KG1 (cell line): ENCODE results near the gene WWTR1.

Experiments used
- DNase-seq: peaks from one replicate; lab custom pipeline; 2025; lab: John Stamatoyannopoulos, UW

The WWTR1 gene

GRCh38 chr3:149567381-149567780, 90.4 kb downstream of the WWTR1 start:
- DNase-seq: no peak

GRCh38 chr3:149566292-149566975, 91.4 kb downstream of the WWTR1 start:
- no peak for DNase-seq

- no peak for DNase-seq
These were observed 93.7 kb downstream of the WWTR1 start for GRCh38 chr3:149564079-149564478.

- no peak for DNase-seq
These were observed 94.7 kb downstream of the WWTR1 start for GRCh38 chr3:149563114-149563513.

GRCh38 chr3:149560617-149561016, 97.2 kb downstream of the WWTR1 start:
- no peak for DNase-seq

- no peak for DNase-seq
These were observed 97.8 kb downstream of the WWTR1 start for GRCh38 chr3:149560001-149560400.

- DNase-seq: no peak
These were observed 98.3 kb downstream of the WWTR1 start for GRCh38 chr3:149559525-149559924.

- no peak for DNase-seq
These were observed 101.9 kb downstream of the WWTR1 start for GRCh38 chr3:149555927-149556326.

- no peak for DNase-seq
These were observed 103.0 kb downstream of the WWTR1 start for GRCh38 chr3:149554826-149555225.

- no peak for DNase-seq
These were observed 103.9 kb downstream of the WWTR1 start for GRCh38 chr3:149553781-149554451.

- DNase-seq: no peak
These were observed 105.1 kb downstream of the WWTR1 start for GRCh38 chr3:149552700-149553099.

GRCh38 chr3:149551500-149551899, 106.3 kb downstream of the WWTR1 start:
- DNase-seq: no peak

GRCh38 chr3:149548669-149549065, 109.2 kb downstream of the WWTR1 start:
- no peak for DNase-seq

GRCh38 chr3:149547954-149548668, 109.7 kb downstream of the WWTR1 start:
- DNase-seq: no peak

- no peak for DNase-seq
These were observed 110.4 kb downstream of the WWTR1 start for GRCh38 chr3:149547413-149547812.

GRCh38 chr3:149545049-149545448, 112.8 kb downstream of the WWTR1 start:
- no peak for DNase-seq

- DNase-seq: no peak
These were observed 115.2 kb downstream of the WWTR1 start for GRCh38 chr3:149542375-149543312.

- DNase-seq: no peak
These were observed 116.7 kb downstream of the WWTR1 start for GRCh38 chr3:149541091-149541491.

- DNase-seq: no peak
These were observed 119.5 kb downstream of the WWTR1 start for GRCh38 chr3:149538371-149538770.

- no peak for DNase-seq
These were observed 121.4 kb downstream of the WWTR1 start for GRCh38 chr3:149536429-149536828.

- no peak for DNase-seq
These were observed 122.5 kb downstream of the WWTR1 start for GRCh38 chr3:149535333-149535685.

GRCh38 chr3:149534671-149535332, 123.0 kb downstream of the WWTR1 start:
- no peak for DNase-seq
